Esophagus muscularis mucosa (tissue), 4 donors: ENCODE results near the gene SLC6A18. TPM values are rescaled to one million over a fixed set of nuclear protein-coding genes. Genes with fewer than 3 reads are reported as not detected.

Experiments used
- DNase-seq: peaks from one replicate; pipeline ENCODE4 v3.0.0-alpha.2; 2017; ENCODE audit errors: extremely low spot score
- H3K27ac ChIP-seq, 4 donors: fragments of 200-600 bp; sonication (generic); replicated peaks in 1 of 4; 1 replicate in 3 of 4; 2 replicates in 1 of 4; pipeline ENCODE4 v1.5.1; 2016 to 2019; ENCODE audit warnings: mild to moderate bottlenecking in 1 of 4
- H3K27me3 ChIP-seq, 4 donors: fragments of 200-600 bp; sonication (generic); one replicate each; pipeline versions ENCODE4 v1.5.1 to v1.6.0; 2016 to 2019
- H3K36me3 ChIP-seq, 4 donors: fragments of 200-600 bp; sonication (generic); one replicate each; pipeline ENCODE4 v1.5.1; 2016 to 2019
- H3K4me1 ChIP-seq, 4 donors: fragments of 200-600 bp; sonication (generic); one replicate each; pipeline ENCODE4 v1.5.1; 2016 to 2019
- H3K4me3 ChIP-seq, 4 donors: fragments of 200-600 bp; sonication (generic); 1 replicate in 2 of 4; 2 replicates in 2 of 4; pipeline ENCODE4 v1.5.1; 2016 to 2019; ENCODE audit warnings: mild to moderate bottlenecking in 4 of 4, moderate library complexity in 1 of 4
- H3K9me3 ChIP-seq, 4 donors: fragments of 200-600 bp; sonication (generic); 1 replicate in 3 of 4; 2 replicates in 1 of 4; pipeline ENCODE4 v1.5.1; 2016 to 2019
- CTCF ChIP-seq, 3 experiments: fragments of 200-600 bp in 2 of 3; fragments of 450-650 bp in 1 of 3; sonication (generic) in 2 of 3; IDR thresholded peaks; one replicate each; pipeline ENCODE4 v1.5.1; 2017 to 2019; ENCODE audit warnings: antibody characterized with exemption in 3 of 3, mild to moderate bottlenecking in 2 of 3, moderate library complexity in 1 of 3
- EP300 ChIP-seq: sonication (generic); formaldehyde crosslinking; IDR thresholded peaks from one replicate; pipeline ENCODE4 v1.6.1; 2017; ENCODE audit warnings: antibody characterized with exemption
- POLR2A ChIP-seq: fragments of 450-650 bp; IDR thresholded peaks from one replicate; pipeline ENCODE4 v1.6.1; 2017; ENCODE audit warnings: antibody characterized with exemption, moderate library complexity, mild to moderate bottlenecking, low read depth
- POLR2AphosphoS5 ChIP-seq, 2 donors: sonication (generic); formaldehyde crosslinking; IDR thresholded peaks; one replicate each; pipeline ENCODE4 v1.6.1; 2017; ENCODE audit warnings: antibody characterized with exemption in 2 of 2
- WGBS: methylation state at CpG from one replicate; pipeline ENCODE4 v1.1.5; 2018; 5-methylcytosine and 5-hydroxymethylcytosine counted together
- intact Hi-C: fragments of 100-400 bp; cut with DNase I; formaldehyde crosslinking; loops from one replicate; pipeline ENCODE4 v1.15.1; 2023
- total RNA-seq, 4 donors: library from RNA; depleted of rRNA; stranded (reverse); fragments of >200 nt; gene quantifications; one replicate each; pipeline versions ENCODE4 v1.1.0 to v1.2.1, GENCODE V29; 2016

SLC6A18 gene
- total RNA-seq, 4 donors from 2014 or later = not detected

- peaks cover 0 to 14% (median 12%) of the 10 kb centered on the region in 4 donors for H3K4me1 ChIP-seq
- no peak overlapping the region for H3K4me3 ChIP-seq
- no peak for TF ChIP-seq POLR2A
- TF ChIP-seq EP300 = no peak
- TF ChIP-seq POLR2AphosphoS5 (IDR thresholded peaks at IDR 0.05) = no peak
- TF ChIP-seq CTCF (IDR thresholded peaks at IDR 0.05) = no peak
- no peak for DNase-seq
- intact Hi-C loops = no loop called here
- no peaks in the 10 kb centered on the region for H3K9me3 ChIP-seq
- WGBS = 27% methylated on average over 6 of the region's 22 CpGs
- H3K27ac ChIP-seq = no peak overlapping the region
- peaks cover 0 to 89% (median 9%) of the 10 kb centered on the region in 4 donors for H3K27me3 ChIP-seq
- no peaks in the 10 kb centered on the region for H3K36me3 ChIP-seq
Measured at GRCh38 chr5:1295650-1296037, 70.5 kb downstream of the SLC6A18 start.

Other genes with a start within 250 kb of the SLC6A18 start
- 1 to 10 TPM; 3.0 to 6.6 (median 5.4) TPM for gene NKD2, start 216.6 kb upstream of the SLC6A18 start, total RNA-seq
- gene SLC12A7, start 113.3 kb upstream of the SLC6A18 start, total RNA-seq = 10 to 100 TPM; 21.6 to 35.8 (median 25.4) TPM
- not detected for gene SLC6A19, start 23.8 kb upstream of the SLC6A18 start, total RNA-seq
- gene TERT, start 69.7 kb downstream of the SLC6A18 start, total RNA-seq = not detected
- gene CLPTM1L, start 119.7 kb downstream of the SLC6A18 start, total RNA-seq = 100 to 1,000 TPM in 3 of 4 donors, 10 to 100 TPM in 1; 96.9 to 139 (median 126) TPM
- gene SLC6A3, start 220.1 kb downstream of the SLC6A18 start, total RNA-seq = under 1 TPM in 1 of 4 donors, not detected in 3; 0.06 TPM